ENCODE measurements around the gene UBQLN1.

DNA sequence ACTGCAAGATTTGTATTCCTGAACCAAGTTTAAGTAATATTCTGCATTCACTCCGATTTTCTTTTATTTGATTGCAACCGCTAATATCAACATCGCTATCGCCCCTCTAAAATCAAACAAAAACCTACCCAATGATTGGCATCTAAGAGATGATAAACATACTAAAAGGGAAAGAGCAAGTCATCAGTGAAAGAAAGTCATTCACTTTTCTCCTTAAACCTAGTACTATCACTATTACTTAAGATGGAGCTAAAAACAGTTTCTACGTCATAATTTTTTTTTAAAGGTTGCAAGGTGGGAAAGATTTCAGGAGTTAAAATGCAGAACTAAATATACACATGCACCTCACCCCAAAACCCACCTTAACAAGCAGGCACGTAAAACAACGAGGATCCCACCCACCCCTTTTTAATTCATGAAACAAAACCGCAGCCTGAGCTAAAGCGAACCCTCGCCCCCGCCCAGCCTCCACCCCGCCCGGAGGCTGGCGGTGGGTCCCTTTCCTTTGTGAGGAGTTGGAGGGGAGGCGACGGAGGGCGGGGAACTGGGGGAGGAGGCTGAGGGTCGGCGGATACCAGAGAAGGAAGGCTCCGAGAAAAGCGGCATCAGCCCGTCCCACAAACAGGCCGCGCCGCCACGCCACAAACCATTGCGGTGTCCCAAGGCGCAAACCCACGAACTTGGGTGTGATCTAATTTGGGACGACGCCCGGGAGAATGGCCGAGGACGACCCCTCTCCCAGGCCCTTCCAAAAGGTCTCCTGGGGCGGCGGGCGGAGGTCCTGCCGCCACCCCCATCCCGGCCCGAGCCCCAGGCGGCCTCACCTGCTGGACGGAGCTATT, 861 bp downstream of the UBQLN1 start:
- TF ChIP-seq EZH2 (IDR thresholded peaks at IDR 0.05; ENCODE audit: borderline replicate concordance, insufficient read depth, low read depth, low read length, poor library complexity, severe bottlenecking) (no peak), CTCF (IDR thresholded peaks at IDR 0.05) (no peak)

Data from B cell (primary cell).